ENCODE measurements around the gene PTPRE.

Gene PTPRE

GRCh38 chr10:127998501-127999144, 91.7 kb downstream of the PTPRE start:
- Histone ChIP-seq H3K27ac (no peak overlapping the region), H3K36me3 (replicated peaks) (no peaks in the 10 kb centered on the region), H3K27me3 (replicated peaks) (no peaks in the 10 kb centered on the region), H3K4me3 (ENCODE audit: low read depth, low read length) (no peak overlapping the region)
- in situ Hi-C loops (cut with HindIII; ENCODE audit: low pct_ligation_motif_present, low sequenced_read_pairs): no loop called here
- DNase-seq: no peak
- TF ChIP-seq CTCF (IDR thresholded peaks at IDR 0.05; ENCODE audit: low read depth, low read length, missing control alignments): no peak

GRCh38 chr10:127999297-128000129, 92.6 kb downstream of the PTPRE start:
- no peak for DNase-seq
- TF ChIP-seq CTCF (IDR thresholded peaks at IDR 0.05; ENCODE audit: low read depth, low read length, missing control alignments): no peak
- Histone ChIP-seq H3K27me3 (replicated peaks) (no peaks in the 10 kb centered on the region), H3K36me3 (replicated peaks) (no peaks in the 10 kb centered on the region), H3K4me3 (ENCODE audit: low read depth, low read length) (no peak overlapping the region), H3K27ac (no peak overlapping the region)
- in situ Hi-C loops (cut with HindIII; ENCODE audit: low pct_ligation_motif_present, low sequenced_read_pairs): no loop called here

- no peak for TF ChIP-seq CTCF (IDR thresholded peaks at IDR 0.05; ENCODE audit: low read depth, low read length, missing control alignments)
- in situ Hi-C loops (cut with HindIII; ENCODE audit: low pct_ligation_motif_present, low sequenced_read_pairs): no loop called here
- H3K36me3 ChIP-seq (replicated peaks): no peaks in the 10 kb centered on the region
- no peak overlapping the region for H3K27ac ChIP-seq
- no peaks in the 10 kb centered on the region for H3K27me3 ChIP-seq (replicated peaks)
- H3K4me3 ChIP-seq (ENCODE audit: low read depth, low read length): no peak overlapping the region
- no peak for DNase-seq
Measured at GRCh38 chr10:128000471-128001362, 93.8 kb downstream of the PTPRE start.

DNA sequence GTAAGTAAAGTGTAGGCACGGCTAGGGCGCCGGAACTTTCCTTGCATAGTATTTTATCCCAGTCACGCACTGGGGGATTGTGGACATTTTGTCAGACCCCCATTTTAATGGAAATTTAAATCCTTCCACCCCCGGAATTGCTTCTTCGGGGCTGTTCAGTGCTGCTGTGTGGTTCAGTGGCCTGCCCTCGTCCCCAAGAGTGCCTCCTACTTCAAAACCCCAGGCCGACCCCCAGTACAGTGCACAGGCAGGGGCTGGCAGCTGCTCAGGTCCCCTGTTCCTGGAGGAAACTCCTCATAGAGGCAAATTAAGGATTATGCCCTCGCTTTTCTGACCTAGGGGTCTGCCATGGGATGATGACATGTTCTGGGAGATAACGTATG, 94.5 kb downstream of the PTPRE start:
- Histone ChIP-seq H3K36me3 (replicated peaks) (no peaks in the 10 kb centered on the region), H3K27ac (no peak overlapping the region), H3K4me3 (ENCODE audit: low read depth, low read length) (no peak overlapping the region), H3K27me3 (replicated peaks) (no peaks in the 10 kb centered on the region)
- no peak for DNase-seq
- no peak for TF ChIP-seq CTCF (IDR thresholded peaks at IDR 0.05; ENCODE audit: low read depth, low read length, missing control alignments)
- in situ Hi-C loops (cut with HindIII; ENCODE audit: low pct_ligation_motif_present, low sequenced_read_pairs): no loop called here

GRCh38 chr10:128001849-128002248, 94.9 kb downstream of the PTPRE start:
- Histone ChIP-seq H3K27ac (no peak overlapping the region), H3K4me3 (ENCODE audit: low read depth, low read length) (no peak overlapping the region), H3K27me3 (replicated peaks) (no peaks in the 10 kb centered on the region), H3K36me3 (replicated peaks) (no peaks in the 10 kb centered on the region)
- in situ Hi-C loops (cut with HindIII; ENCODE audit: low pct_ligation_motif_present, low sequenced_read_pairs): no loop called here
- no peak for TF ChIP-seq CTCF (IDR thresholded peaks at IDR 0.05; ENCODE audit: low read depth, low read length, missing control alignments)
- DNase-seq: no peak

All from brain microvascular endothelial cell (primary cell).